GM21737 (cell line): Measurements from ENCODE around the gene HCFC1R1.
"Not testable (repeated sequence)": the region's sequence is repeated elsewhere in the genome, so short reads cannot be mapped to it uniquely, and the experiment has no call there.

Experiments used
- ATAC-seq: cut with Tn5 transposase; IDR thresholded peaks from one replicate; pipeline ENCODE4 v1.9.1; 2021; ENCODE audit warnings: mild to moderate bottlenecking, moderate library complexity; ENCODE audit not compliant: unreplicated experiment

Gene HCFC1R1

GRCh38 chr16:3057181-3058138 lies 33.7 kb upstream of the HCFC1R1 start:
- no peak for ATAC-seq

- no peak for ATAC-seq
Measured at GRCh38 chr16:3056336-3057180, 32.8 kb upstream of the HCFC1R1 start.

GRCh38 chr16:3055734-3056115 lies 32.0 kb upstream of the HCFC1R1 start:
- not testable (repeated sequence) for ATAC-seq

GRCh38 chr16:3054965-3055733 lies 31.4 kb upstream of the HCFC1R1 start:
- ATAC-seq = no peak

- not testable (repeated sequence) for ATAC-seq
Measured at GRCh38 chr16:3053330-3053710, 29.6 kb upstream of the HCFC1R1 start.

- ATAC-seq = not testable (repeated sequence)
Measured at GRCh38 chr16:3052571-3053329, 29.0 kb upstream of the HCFC1R1 start.

GRCh38 chr16:3051494-3051893 lies 27.8 kb upstream of the HCFC1R1 start:
- ATAC-seq = no peak

- no peak for ATAC-seq
Measured at GRCh38 chr16:3051009-3051408, 27.3 kb upstream of the HCFC1R1 start.

- ATAC-seq = no peak
Measured at GRCh38 chr16:3050487-3050886, 26.7 kb upstream of the HCFC1R1 start.

GRCh38 chr16:3049921-3050481 lies 26.3 kb upstream of the HCFC1R1 start:
- ATAC-seq = no peak

GRCh38 chr16:3047387-3047720 lies 23.6 kb upstream of the HCFC1R1 start:
- ATAC-seq = no peak

GRCh38 chr16:3046641-3047386 lies 23.1 kb upstream of the HCFC1R1 start:
- no peak for ATAC-seq

- ATAC-seq = no peak
Measured at GRCh38 chr16:3045758-3046640, 22.3 kb upstream of the HCFC1R1 start, which contains the start of gene MMP25. TSS of gene MMP25 (plus strand) at chr16:3046561. CDS start at chr16:3046918, 357 bp downstream.

- no peak for ATAC-seq
Measured at GRCh38 chr16:3044708-3045107, 21.0 kb upstream of the HCFC1R1 start.

GRCh38 chr16:3042376-3042775 lies 18.6 kb upstream of the HCFC1R1 start:
- no peak for ATAC-seq

- no peak for ATAC-seq
Measured at GRCh38 chr16:3038896-3039295, 15.2 kb upstream of the HCFC1R1 start.

- no peak for ATAC-seq
Measured at GRCh38 chr16:3038256-3038655, 14.5 kb upstream of the HCFC1R1 start.

- no peak for ATAC-seq
Measured at GRCh38 chr16:3036726-3037315, 13.1 kb upstream of the HCFC1R1 start, which contains the start of gene BICDL2. TSS of gene BICDL2 (minus strand) at chr16:3036944. CDS start at chr16:3035496, 1,448 bp downstream.
